DND-41 (cell line): ENCODE results near the gene CPEB2.

Source experiments
- CTCF ChIP-seq: IDR thresholded peaks from 2 replicates; pipeline ENCODE4 v1.5.1; 2012; ENCODE audit warnings: borderline replicate concordance, low read length, moderate library complexity, mild to moderate bottlenecking; ENCODE audit not compliant: poor library complexity, severe bottlenecking; ENCODE audit errors: extremely low read depth
- EZH2 ChIP-seq: IDR thresholded peaks from 3 replicates; pipeline ENCODE4 v1.6.1; 2012; ENCODE audit warnings: borderline replicate concordance, low read depth, mild to moderate bottlenecking, moderate library complexity, low read length, inconsistent platforms; ENCODE audit not compliant: severe bottlenecking

GRCh38 chr4:15007201-15007600 lies 4.9 kb downstream of the CPEB2 start:
- TF ChIP-seq CTCF (no peak), EZH2 (no peak)
